ENCODE results near the gene LAMA3.

LAMA3 gene

DNA sequence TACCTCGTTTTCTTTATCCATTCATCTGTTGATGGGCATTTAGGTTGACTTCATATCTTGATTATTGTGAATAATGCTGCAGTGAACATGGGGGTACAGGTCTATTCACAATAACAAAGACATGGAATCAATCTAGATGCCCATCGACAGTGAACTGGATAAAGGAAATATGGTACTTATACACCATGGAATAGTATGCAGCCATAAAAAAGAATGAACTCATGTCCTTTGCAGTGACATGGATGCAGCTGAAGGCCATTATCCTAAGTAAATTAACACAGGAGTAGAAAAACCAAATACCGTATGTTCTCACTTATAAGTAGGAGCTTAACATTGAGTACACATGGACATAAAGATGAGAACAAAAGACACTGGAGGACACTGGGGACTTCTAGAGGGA is 111.6 kb downstream of the LAMA3 start:
- Histone ChIP-seq H2AFZ (ENCODE audit: low read depth, low read length) (no peak overlapping the region), H3K9me3 (ENCODE audit: low read length) (no peaks in the 10 kb centered on the region), H3K4me3 (ENCODE audit: low read length) (no peak overlapping the region), H3K36me3 (ENCODE audit: insufficient read depth, low read length) (no peaks in the 10 kb centered on the region), H3K27me3 (ENCODE audit: insufficient read depth, low read length) (no peaks in the 10 kb centered on the region), H3K4me1 (ENCODE audit: insufficient read depth, low read length) (no peaks in the 10 kb centered on the region)

- Histone ChIP-seq H2AFZ (ENCODE audit: low read depth, low read length) (no peak overlapping the region), H3K4me3 (ENCODE audit: low read length) (no peak overlapping the region), H3K36me3 (ENCODE audit: insufficient read depth, low read length) (no peaks in the 10 kb centered on the region), H3K9me3 (ENCODE audit: low read length) (no peaks in the 10 kb centered on the region), H3K27me3 (ENCODE audit: insufficient read depth, low read length) (no peaks in the 10 kb centered on the region), H3K4me1 (ENCODE audit: insufficient read depth, low read length) (no peaks in the 10 kb centered on the region)
These were observed 113.6 kb downstream of the LAMA3 start for GRCh38 chr18:23802817-23803216.

GRCh38 chr18:23803755-23804154 is 114.5 kb downstream of the LAMA3 start:
- Histone ChIP-seq H3K4me3 (ENCODE audit: low read length) (no peak overlapping the region), H3K27me3 (ENCODE audit: insufficient read depth, low read length) (no peaks in the 10 kb centered on the region)

GRCh38 chr18:23805898-23806297 is 116.6 kb downstream of the LAMA3 start:
- H2AFZ ChIP-seq (ENCODE audit: low read depth, low read length), result no peak overlapping the region
- no peaks in the 10 kb centered on the region for H3K9me3 ChIP-seq (ENCODE audit: low read length)
- peaks cover 6% of the 10 kb centered on the region for H3K4me1 ChIP-seq (ENCODE audit: insufficient read depth, low read length)
- no peaks in the 10 kb centered on the region for H3K36me3 ChIP-seq (ENCODE audit: insufficient read depth, low read length)
- H3K4me3 ChIP-seq (ENCODE audit: low read length), result no peak overlapping the region
- peaks cover 3% of the 10 kb centered on the region for H3K27me3 ChIP-seq (ENCODE audit: insufficient read depth, low read length)

More at GRCh38 chr18:23803755-23804154, 114.5 kb downstream of the LAMA3 start:
- no peaks in the 10 kb centered on the region for H3K9me3 ChIP-seq (ENCODE audit: low read length)
- H3K36me3 ChIP-seq (ENCODE audit: insufficient read depth, low read length), result no peaks in the 10 kb centered on the region
- no peak overlapping the region for H2AFZ ChIP-seq (ENCODE audit: low read depth, low read length)
- no peaks in the 10 kb centered on the region for H3K4me1 ChIP-seq (ENCODE audit: insufficient read depth, low read length)

DNA sequence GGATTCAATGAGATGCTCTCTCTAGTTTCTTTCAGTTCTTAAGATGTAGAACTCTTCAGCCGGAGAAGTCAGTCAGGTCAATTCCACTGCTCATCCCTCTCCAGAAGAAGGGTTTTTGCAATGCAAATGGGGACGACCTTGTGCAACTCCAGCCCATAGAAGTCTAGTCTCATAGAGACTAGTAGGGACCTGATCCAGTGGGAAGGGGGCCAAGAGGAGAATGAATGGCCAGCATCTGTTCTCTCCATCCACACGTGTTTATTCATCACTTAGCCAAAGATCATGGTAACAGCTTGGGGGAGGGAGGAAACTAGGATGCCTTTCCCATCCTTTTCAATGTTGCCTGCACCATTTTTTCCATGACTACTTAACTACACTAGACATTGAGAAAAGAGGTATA is 120.2 kb downstream of the LAMA3 start:
- Histone ChIP-seq H3K9me3 (ENCODE audit: low read length) (no peaks in the 10 kb centered on the region), H3K4me3 (ENCODE audit: low read length) (no peak overlapping the region), H2AFZ (ENCODE audit: low read depth, low read length) (no peak overlapping the region), H3K36me3 (ENCODE audit: insufficient read depth, low read length) (no peaks in the 10 kb centered on the region), H3K27me3 (ENCODE audit: insufficient read depth, low read length) (peaks cover 4% of the 10 kb centered on the region), H3K4me1 (ENCODE audit: insufficient read depth, low read length) (peaks cover 6% of the 10 kb centered on the region)

DNA sequence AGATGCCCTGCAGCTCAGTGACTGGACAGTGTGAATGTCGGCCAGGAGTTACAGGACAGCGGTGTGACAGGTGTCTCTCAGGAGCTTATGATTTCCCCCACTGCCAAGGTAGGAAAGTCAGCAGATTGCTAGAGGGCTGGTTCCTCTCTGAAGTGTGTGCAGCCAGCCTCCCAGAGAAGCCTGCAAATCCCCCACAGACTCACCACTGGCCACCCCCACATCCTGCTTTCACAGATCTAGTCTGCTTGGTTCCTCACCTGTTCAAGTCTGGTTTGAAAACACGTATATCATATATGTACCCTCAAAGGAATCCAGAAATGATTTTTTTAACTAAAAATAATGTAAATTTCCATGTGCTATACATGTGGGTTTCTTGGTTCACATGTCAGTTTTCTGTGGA is 121.1 kb downstream of the LAMA3 start:
- H3K36me3 ChIP-seq (ENCODE audit: insufficient read depth, low read length), result no peaks in the 10 kb centered on the region
- peaks cover 6% of the 10 kb centered on the region for H3K4me1 ChIP-seq (ENCODE audit: insufficient read depth, low read length)
- no peak overlapping the region for H3K4me3 ChIP-seq (ENCODE audit: low read length)
- H3K9me3 ChIP-seq (ENCODE audit: low read length), result no peaks in the 10 kb centered on the region
- H3K27me3 ChIP-seq (ENCODE audit: insufficient read depth, low read length), result peaks cover 4% of the 10 kb centered on the region
- H2AFZ ChIP-seq (ENCODE audit: low read depth, low read length), result no peak overlapping the region

DNA sequence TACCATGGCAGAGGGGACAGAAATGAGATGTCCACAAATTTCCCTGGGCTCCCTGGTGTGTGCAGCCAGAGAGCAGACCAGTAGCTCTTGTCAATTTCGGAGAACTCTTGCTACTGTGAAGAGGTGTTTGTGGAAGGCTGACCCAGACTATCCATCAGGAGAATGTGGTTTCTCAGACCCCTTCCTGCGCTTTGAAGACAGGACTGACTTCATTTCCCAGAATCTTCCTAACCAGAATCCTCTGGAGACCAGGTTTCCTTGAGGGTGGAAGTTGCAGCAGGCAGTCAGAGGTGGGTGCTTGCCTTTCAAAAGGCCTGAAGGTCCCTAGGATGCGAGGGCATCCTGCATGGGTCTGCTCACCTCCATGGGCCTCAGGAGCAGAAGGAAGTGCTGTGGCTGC is 121.9 kb downstream of the LAMA3 start:
- Histone ChIP-seq H3K36me3 (ENCODE audit: insufficient read depth, low read length) (no peaks in the 10 kb centered on the region), H3K27me3 (ENCODE audit: insufficient read depth, low read length) (peaks cover 4% of the 10 kb centered on the region), H3K4me3 (ENCODE audit: low read length) (no peak overlapping the region), H2AFZ (ENCODE audit: low read depth, low read length) (no peak overlapping the region), H3K9me3 (ENCODE audit: low read length) (no peaks in the 10 kb centered on the region), H3K4me1 (ENCODE audit: insufficient read depth, low read length) (peaks cover 6% of the 10 kb centered on the region)

- Histone ChIP-seq H3K4me1 (ENCODE audit: insufficient read depth, low read length) (peaks cover 6% of the 10 kb centered on the region), H3K36me3 (ENCODE audit: insufficient read depth, low read length) (no peaks in the 10 kb centered on the region), H3K4me3 (ENCODE audit: low read length) (no peak overlapping the region), H3K27me3 (ENCODE audit: insufficient read depth, low read length) (peaks cover 4% of the 10 kb centered on the region), H2AFZ (ENCODE audit: low read depth, low read length) (no peak overlapping the region), H3K9me3 (ENCODE audit: low read length) (no peaks in the 10 kb centered on the region)
These were observed 123.5 kb downstream of the LAMA3 start for GRCh38 chr18:23812546-23813440.

GRCh38 chr18:23814991-23815614 is 125.8 kb downstream of the LAMA3 start:
- Histone ChIP-seq H3K36me3 (ENCODE audit: insufficient read depth, low read length) (no peaks in the 10 kb centered on the region), H3K4me1 (ENCODE audit: insufficient read depth, low read length) (no peaks in the 10 kb centered on the region), H3K4me3 (ENCODE audit: low read length) (no peak overlapping the region), H2AFZ (ENCODE audit: low read depth, low read length) (no peak overlapping the region), H3K27me3 (ENCODE audit: insufficient read depth, low read length) (peaks cover 4% of the 10 kb centered on the region), H3K9me3 (ENCODE audit: low read length) (no peaks in the 10 kb centered on the region)

GRCh38 chr18:23816021-23816420 is 126.8 kb downstream of the LAMA3 start:
- no peak overlapping the region for H2AFZ ChIP-seq (ENCODE audit: low read depth, low read length)
- no peaks in the 10 kb centered on the region for H3K9me3 ChIP-seq (ENCODE audit: low read length)
- no peak overlapping the region for H3K4me3 ChIP-seq (ENCODE audit: low read length)
- H3K36me3 ChIP-seq (ENCODE audit: insufficient read depth, low read length), result no peaks in the 10 kb centered on the region
- H3K4me1 ChIP-seq (ENCODE audit: insufficient read depth, low read length), result no peaks in the 10 kb centered on the region
- no peaks in the 10 kb centered on the region for H3K27me3 ChIP-seq (ENCODE audit: insufficient read depth, low read length)

GRCh38 chr18:23816740-23817139 is 127.5 kb downstream of the LAMA3 start:
- H3K27me3 ChIP-seq (ENCODE audit: insufficient read depth, low read length), result peaks cover under 1% of the 10 kb centered on the region
- H3K9me3 ChIP-seq (ENCODE audit: low read length), result no peaks in the 10 kb centered on the region
- no peak overlapping the region for H3K4me3 ChIP-seq (ENCODE audit: low read length)
- H3K4me1 ChIP-seq (ENCODE audit: insufficient read depth, low read length), result no peaks in the 10 kb centered on the region
- H3K36me3 ChIP-seq (ENCODE audit: insufficient read depth, low read length), result no peaks in the 10 kb centered on the region
- H2AFZ ChIP-seq (ENCODE audit: low read depth, low read length), result no peak overlapping the region

- Histone ChIP-seq H3K4me1 (ENCODE audit: insufficient read depth, low read length) (no peaks in the 10 kb centered on the region), H3K9me3 (ENCODE audit: low read length) (no peaks in the 10 kb centered on the region), H3K27me3 (ENCODE audit: insufficient read depth, low read length) (peaks cover 5% of the 10 kb centered on the region), H2AFZ (ENCODE audit: low read depth, low read length) (no peak overlapping the region), H3K36me3 (ENCODE audit: insufficient read depth, low read length) (no peaks in the 10 kb centered on the region), H3K4me3 (ENCODE audit: low read length) (no peak overlapping the region)
These were observed 129.7 kb downstream of the LAMA3 start for GRCh38 chr18:23819001-23819400.

GRCh38 chr18:23822590-23823385 is 133.5 kb downstream of the LAMA3 start:
- Histone ChIP-seq H3K27me3 (ENCODE audit: insufficient read depth, low read length) (peaks cover 5% of the 10 kb centered on the region), H3K4me3 (ENCODE audit: low read length) (no peak overlapping the region), H2AFZ (ENCODE audit: low read depth, low read length) (no peak overlapping the region), H3K36me3 (ENCODE audit: insufficient read depth, low read length) (no peaks in the 10 kb centered on the region), H3K9me3 (ENCODE audit: low read length) (no peaks in the 10 kb centered on the region), H3K4me1 (ENCODE audit: insufficient read depth, low read length) (no peaks in the 10 kb centered on the region)

Measured in neuron (in vitro differentiated cells).